Ramos (cell line): ENCODE results near the gene ATXN7.

Experiments used
- in situ Hi-C: fragments of 300-500 bp; cut with MboI; formaldehyde crosslinking; loops from one replicate; pipeline ENCODE4 v1.14.3; 2022; ENCODE audit warnings: low sequenced_read_pairs; ENCODE audit not compliant: unreplicated experiment

The ATXN7 gene

DNA sequence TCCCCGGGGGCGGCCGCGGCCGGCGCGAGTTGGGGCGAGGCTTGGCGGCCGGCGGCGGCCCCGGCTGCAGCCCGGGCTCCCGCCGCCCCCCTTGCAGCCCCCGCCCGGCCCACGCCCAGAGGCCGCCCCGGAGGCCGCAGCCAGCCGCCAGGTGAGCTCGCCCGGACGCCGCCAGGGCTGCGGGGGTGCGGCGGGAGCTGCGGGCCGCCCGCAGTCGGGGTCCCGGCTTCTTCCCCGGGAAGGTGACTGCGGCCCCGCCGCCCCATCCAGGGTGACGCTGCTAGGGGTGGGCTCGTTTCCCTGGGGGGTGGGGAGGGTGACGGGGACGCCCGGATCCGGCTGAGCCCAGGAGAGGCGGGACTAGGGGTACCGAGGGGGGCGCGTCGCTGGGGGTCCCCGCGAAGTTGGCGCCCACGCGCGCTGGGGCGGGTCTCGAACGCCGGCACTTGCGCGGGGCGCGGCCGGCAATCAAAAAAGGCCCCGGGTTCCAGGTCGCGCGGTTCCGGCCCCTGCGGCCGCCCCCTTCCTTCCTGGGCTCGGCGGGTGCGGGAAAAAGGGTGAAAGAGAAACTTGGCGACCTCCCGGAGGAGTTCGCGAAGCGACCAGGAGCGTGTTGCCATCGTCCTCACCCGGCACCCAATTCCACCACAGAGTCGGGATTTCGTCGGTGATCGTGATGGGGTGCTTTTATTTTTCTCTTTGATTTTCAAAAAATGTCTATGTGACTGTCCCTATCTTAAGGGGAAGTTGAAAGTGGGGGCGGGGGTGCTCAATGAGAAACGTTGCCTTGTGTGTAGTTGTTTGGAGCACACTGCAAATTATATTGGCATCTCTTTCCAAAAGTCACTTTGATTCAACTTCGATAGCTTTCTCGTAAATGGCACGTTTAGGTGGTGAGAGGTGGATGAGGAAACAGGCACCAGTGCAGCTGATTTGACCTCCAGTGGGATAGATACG, 619 bp downstream of the ATXN7 start:
- in situ Hi-C loops: no loop called here

DNA sequence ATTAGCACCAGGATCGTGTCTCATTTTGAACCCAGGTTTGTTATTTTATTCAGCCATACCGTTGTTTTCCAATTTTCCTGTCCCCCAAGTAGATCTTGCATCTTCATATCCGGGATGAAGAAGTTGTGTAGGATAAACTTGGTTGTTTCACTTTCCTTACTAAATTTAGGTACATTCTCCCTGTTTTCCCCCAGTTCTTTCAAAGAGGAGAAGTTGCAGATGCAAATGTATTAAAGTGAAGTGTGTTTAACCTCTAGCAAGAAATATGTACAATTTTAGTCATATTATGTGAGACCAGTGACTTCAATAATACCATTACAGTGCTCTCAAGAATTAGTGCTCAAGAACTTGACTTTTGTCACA, 1.3 kb downstream of the ATXN7 start:
- in situ Hi-C loops: no loop called here

DNA sequence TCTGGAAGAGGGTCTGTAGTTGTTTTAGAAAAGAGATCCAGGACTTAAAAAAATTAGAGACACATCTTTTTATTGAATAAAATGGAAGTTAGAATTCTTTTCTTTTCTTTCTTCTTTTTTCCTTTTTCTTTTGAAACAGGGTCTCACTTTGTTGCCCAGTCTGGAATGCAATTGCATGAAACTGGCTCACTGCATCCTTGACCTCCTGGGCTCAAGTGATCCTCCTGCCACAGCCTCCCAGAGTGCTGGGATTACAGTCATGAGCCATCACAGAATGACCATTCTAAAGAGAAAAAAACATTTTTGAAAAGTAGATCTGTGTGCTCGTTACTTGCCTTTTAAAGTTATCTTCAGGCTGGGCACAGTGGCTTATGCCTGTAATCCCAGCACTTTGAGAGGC, 3.6 kb downstream of the ATXN7 start:
- in situ Hi-C loops: no loop called here

DNA sequence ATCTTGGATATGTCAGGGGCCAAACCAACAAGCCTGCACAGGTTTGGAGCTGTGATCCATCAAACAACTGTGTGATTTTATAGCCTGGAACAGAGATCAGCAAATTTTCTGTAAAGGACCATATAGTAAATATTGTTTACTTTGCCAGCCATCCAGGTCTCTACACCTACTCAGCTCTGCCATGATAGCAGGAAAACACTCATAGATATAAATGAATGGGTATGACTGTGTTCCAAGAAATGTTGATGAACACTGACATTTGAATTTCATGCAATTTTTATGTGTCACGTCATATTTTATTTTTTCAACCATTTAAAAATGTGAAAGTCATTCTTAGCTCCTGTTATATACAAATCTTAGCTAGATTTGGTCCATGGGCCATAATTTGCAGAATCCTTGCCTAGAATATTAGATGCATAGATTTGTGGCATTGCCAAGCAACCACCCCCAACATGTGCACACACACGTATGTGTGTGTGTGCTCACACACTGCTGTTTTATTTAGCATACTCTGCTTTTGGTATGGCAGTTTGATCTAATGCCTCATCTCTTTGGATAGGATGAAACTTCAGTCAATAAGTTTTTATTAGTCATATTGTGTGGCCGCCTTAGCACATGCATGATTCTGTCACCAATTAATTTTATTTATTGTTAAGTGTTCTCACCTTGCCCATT, 6.4 kb downstream of the ATXN7 start:
- in situ Hi-C loops: no loop called here

DNA sequence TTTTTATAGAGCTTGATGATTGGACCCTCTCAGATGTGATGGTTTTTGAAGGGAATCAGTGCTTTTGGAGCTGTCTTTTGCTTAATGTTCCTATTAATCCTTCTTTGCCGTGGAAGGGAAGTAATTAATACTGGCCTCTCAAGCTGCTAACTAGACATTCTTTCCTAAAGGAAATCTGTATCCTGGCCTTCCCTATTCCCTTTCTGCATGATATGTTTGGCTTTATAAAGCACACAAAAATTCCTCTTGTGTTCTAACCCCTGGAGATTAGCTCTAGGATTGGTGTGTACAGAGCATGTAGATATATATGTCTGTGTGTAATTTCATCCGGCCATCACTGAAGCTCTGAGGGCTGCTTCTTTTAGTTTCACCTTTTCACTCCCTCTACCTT, 6.9 kb downstream of the ATXN7 start:
- in situ Hi-C loops: no loop called here

DNA sequence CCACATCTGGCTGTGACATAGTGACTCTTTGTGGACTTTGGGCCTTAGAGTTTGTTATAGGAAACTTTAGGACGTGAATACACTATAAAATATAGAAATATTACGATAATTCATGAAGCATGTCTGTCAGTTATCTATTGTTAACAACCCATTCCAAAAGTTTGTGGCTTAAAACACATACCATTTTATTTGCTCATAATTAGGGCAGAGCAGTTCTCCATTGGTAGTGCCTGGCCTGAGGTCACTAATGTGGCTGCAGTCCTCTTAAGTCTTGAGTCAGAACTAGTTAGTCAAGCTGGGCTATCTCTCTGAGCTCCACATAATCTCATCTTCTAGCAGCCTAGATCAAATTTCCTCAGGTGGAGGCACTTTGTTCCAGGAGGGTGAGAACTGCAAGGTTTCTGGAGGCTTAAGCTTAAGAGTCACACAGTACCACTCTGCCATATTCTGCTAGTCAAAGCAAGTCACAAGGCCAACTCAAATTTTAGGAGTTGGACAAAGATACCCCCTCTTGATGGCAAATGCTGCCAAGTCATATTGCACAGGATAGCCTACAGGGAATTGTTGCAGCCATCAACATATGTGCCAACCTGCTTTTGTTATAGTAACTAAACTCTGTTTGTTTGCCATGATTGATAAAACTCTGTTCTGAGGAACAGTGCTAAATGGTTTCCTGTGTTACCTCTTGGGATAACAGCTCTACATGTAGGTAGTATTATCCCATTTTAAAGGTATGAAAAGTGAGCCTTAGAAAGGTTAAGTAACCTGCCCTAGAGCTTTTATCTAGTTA, 8.7 kb downstream of the ATXN7 start:
- in situ Hi-C loops: no loop called here

DNA sequence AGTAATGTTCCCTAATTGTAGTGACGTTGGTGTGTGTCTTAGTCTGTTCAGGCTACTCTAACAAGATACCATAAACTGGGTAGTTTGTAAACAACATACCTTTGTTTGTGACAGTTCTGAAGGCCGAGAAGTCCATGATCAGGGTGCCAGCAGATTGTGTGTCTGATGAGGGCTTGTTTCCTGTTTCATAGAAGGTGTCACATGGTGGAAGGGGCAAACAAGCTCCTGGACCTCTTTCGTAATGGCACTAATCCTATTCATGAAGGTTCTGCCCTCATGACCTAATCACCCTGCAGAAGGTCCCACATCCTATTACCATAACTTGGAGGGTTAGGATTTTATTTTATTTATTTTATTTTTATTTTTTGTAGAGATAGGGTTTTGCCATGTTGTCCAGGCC, 11.1 kb downstream of the ATXN7 start:
- in situ Hi-C loops: no loop called here

DNA sequence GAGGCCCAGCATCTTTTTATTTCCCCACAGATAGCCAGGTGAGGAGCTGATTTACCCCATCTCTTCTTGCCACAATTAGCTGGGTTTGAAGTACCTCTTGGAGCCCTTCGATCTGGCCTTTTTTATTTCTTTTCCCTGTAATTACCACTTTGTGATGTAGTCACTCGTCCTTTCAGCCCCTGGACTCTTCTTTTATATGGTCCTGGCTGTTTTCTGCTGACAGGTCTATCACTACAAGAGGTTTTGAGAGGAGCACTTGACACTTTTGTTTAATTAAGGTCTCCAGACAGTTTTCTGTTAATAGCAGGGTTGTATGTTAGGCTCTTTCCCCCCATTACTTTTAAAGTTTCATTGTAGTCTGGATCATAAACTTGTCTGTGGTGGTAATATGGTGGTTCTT, 11.8 kb downstream of the ATXN7 start:
- in situ Hi-C loops: no loop called here

DNA sequence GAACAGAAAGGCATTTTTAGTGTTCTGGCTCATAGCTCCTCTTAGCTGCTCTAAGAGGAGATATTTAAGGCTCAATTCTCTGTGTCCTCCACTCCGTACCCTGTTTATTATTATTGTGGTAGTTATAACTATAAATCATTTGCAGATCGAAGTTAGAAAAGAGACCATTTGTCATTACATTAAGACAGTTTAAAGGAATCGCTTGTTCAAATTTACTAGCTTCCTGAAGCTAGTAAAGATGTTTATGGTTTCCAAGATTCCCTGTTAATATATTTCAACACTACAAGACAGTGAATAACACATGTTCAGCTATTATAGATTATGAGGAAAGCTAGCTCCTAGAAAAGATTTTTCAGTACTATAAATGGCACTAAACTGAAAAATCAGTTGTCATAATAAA, 12.6 kb downstream of the ATXN7 start:
- in situ Hi-C loops: no loop called here

DNA sequence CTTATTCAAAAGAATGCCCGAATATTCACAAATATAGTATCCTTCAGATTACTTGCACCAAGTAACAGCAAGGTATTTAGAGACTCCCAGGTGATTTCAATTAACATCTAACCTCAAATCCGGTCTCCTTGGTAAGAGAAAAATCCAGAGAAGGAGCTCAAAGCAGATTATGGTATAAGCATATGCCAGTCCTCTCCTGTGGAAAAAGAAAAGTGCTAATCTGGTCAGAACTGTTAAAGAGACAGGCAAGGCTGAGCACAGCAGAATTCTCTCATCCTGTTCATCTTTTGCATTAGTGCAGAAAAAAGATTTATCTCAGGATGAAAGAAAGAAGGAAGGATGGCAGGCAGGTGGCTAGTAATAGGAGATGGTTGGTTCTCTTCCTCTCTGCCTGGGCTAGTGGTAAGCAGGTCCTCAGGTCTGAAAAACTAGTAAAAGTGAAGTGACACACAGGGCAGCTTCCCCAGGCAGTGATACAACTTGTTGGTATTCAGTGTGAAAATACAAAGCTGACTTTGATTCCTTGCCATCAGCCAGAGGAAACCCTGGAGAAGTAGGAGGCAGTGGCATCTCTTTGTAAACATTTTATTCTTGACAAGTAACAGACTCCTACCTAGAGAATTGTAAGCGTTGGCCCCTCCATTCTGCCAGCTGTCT, 14.2 kb downstream of the ATXN7 start:
- in situ Hi-C loops: no loop called here

DNA sequence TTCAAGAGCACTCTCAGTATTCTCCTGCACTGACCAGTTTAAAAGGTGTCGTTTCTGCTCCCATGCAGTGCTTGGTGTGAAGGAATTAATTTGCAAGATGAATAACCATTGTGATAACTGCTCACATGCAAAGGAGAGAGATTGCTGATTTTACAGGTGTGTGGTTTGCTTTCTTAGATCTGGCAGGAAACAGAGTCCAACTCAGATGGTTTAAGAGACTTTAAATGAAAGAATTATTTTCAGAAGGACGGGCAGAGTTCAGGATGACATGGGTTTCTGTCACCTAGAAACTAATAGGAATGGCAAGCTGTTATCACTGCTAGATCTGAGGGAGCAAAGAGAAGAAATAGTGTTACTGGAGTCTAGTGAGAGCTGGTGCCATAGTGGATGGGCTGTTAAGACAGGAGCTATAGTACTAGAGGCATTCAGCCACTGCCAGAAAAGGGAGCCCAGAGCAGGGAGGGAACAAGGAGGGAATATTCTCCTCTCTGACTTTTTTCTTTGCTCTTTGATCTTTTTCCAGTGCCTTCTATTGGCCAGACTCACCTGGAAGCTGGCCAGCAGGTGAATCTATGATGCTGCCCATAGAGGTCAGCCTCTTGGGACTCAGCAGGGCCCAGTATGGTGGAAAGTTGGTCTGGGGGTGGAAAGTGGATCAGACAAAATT, 14.9 kb downstream of the ATXN7 start:
- in situ Hi-C loops: no loop called here

DNA sequence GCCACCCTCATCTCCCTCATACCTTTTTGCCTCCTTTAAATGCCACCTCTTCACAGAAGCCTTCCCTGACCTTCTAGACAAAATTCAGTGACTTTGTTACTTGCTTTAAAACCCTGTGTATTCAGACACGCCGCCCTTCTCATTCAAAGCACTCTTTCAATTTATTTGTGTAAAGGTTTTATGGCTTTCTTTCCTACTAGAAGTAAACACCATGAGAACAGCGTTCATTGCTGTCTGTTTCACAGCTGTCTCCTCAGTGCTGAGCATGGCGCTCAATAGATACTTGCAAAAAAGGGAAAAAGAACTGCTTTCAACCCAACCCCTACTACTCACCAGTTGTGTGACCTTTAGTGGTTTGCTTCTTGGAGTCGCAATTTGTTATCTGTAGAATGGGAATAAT, 17.0 kb downstream of the ATXN7 start:
- in situ Hi-C loops: no loop called here

DNA sequence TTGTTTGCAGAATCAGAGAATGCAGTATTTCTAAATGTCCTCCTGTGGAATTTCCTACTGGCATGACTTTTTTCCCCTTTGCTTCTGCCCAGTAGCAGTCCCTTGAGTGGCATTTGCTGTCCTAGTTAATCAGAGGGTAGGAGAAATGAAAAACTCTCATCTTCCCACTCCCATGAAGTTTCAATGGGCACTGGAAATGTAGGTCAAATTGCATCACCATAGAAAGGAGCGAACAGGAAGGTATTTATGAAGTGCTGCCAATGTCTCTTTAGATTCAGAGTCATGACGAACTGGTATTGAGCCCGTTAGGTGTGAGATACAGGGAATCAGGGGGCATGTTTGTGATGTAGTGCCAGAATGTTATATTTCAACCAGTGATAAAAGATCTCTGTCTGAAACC, 23.2 kb downstream of the ATXN7 start:
- in situ Hi-C loops: no loop called here

DNA sequence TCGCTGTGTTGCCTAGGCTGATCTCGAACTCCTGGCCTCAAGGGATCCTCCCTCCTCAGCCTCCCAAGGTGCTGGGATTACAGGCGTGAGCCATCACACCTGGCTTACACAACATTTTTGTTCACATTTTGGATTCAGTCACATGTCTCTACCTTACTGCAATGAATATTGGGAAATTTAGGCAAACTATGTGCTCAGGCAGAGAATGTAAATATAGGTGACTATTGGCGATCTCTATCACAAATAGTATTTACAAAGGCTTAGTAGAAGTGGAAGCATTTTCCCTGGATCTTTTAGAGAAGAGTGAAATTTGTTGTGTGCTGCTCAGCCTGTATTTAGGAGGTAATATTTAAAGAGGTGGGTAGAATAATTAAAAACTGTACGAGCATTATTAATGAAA, 27.9 kb downstream of the ATXN7 start:
- in situ Hi-C loops: no loop called here

DNA sequence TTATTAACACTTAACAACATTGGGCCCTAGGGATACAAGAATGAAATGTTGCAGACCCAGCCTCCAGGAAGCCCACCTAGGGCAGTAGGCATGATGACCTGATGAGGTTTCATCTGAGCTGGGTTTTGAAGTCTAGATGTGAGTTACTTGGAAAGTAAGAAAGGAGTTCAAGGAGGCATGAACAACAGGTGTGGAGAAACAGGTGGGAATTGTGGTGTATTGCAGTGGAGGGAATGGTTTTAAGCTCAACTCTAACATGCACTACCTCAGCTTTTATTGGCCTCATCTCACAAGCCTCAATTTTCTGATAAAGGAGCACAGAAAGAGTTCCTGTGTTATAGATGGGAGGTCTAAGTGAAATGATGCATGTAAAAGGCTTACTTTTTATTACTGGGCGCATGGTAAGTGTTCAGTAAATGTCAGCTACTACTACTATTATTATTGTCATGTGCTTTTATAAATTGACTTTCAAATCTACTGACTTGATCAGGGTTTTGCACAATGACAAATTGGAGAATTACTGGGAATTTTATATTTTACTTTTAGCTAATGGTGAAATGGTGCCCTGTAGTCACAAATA, 29.2 kb downstream of the ATXN7 start:
- in situ Hi-C loops: no loop called here

DNA sequence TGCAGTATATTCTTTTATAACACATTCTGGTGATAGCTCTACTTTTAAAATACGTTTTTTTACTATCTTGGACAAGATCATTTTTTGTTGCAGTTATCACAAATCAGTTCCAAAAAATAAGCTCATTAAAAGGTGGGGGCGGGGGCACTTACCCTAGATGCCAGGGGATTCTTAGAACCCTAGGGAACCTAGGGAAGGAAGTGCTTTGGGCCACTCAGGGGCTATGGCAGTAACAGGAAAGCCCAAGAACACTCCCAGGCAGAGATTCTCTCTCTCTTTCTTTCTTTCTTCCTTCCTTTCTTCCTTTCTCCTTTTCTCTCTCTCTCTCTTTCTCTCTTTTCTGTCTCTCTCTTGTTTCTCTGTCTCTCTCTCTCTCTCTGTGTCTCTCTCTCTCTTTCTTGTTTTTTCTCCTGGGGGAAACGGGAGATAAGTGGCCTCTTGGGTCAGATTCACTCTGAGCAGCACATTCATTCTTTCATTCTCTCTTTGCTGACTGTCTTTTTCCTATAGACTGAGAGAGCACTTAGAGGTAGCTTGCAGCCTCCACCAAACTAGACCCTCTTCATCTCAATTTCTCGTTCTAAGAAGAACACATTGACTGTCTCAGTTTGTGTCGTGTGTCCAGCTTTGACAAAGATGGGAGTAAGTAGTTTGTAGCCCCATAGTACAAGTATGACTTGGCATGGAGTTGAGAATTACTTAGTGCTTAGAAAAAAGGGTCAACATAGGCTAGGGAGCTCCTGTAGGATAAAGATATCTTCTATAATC, 31.9 kb downstream of the ATXN7 start:
- in situ Hi-C loops: no loop called here

DNA sequence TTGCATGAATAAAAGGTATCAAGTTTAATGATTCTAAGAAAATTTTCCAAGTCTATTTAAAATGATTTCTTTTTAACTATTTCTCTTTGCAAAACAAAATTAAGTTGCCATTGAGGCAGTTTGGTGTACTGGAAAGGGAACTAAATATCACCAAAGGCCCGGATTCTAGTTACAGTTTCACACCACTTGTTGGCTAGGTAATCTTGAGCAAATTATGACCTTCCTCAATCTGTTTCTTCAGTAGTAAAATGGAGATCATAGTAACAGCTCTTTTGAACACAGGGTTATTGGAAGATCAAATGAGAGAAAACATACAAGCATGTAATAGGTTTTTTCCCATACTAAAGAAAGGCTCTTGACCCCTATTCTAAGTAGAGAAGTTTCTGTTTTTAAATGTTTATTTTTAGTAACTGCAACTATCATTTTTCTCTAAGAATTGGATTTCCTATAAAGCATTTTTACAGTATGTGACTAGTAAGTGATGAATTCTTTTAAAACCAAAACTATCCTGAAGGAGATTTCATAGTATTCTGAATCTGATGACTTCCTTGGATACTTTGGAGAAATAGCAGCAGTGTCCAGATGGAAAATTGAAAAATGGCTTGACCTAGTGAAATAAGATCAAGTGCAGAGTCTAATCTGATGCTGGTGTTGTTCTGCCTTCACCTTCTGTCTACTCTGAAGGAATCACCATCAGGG, 32.8 kb downstream of the ATXN7 start:
- in situ Hi-C loops: no loop called here

DNA sequence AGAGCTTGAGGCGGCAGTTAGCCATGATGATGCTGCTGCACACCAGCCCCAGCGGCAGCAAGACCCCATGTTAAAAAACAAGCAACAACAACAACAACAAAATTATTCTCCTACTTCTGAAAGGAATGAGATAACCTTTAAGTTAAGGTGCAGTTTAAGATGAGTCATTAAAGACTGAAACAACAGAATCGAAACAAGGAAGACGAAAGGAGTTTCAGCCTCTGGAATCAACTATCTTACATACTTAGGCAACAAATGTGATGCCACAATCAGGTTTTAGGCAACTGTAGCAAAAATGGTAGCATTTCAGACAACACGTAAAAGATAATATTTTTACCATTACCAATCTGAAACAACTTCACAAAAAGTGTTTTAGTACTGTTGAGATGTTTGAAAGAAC, 36.3 kb downstream of the ATXN7 start:
- in situ Hi-C loops: no loop called here
